WTC11 (cell line): ENCODE results near the gene SELL. TPM values are rescaled to one million over a fixed set of nuclear protein-coding genes. Genes with fewer than 3 reads are reported as not detected.
"Not testable (repeated sequence)": the region's sequence is repeated elsewhere in the genome, so short reads cannot be mapped to it uniquely, and the experiment has no call there.

Experiments
- ATAC-seq: fragments of 200-7000 bp; cut with Tn5 transposase; 2 replicates; pipeline ENCODE4 v1.10.0; 2021; ENCODE audit warnings: mild to moderate bottlenecking, moderate library complexity
- CTCF ChIA-PET: fragments of 300-600 bp; sonication (Branson Sonifier 250); formaldehyde crosslinking; loops from one replicate; lab custom pipeline; 2021; ENCODE audit warnings: antibody characterized with exemption; lab: Charles Lee
- POLR2A ChIA-PET: fragments of 350-600 bp; sonication (Branson Sonifier 250); formaldehyde crosslinking; loops from one replicate; lab custom pipeline; 2021; ENCODE audit warnings: antibody characterized with exemption; lab: Charles Lee
- DNase-seq: peaks from one replicate; pipeline ENCODE4 v3.0.0; 2021; ENCODE audit warnings: low spot score
- H3K27ac Mint-ChIP-seq: 2 replicates; pipeline ENCODE4 v1.8.0; 2021; ENCODE audit warnings: mixed read lengths
- H3K27me3 Mint-ChIP-seq: 2 replicates; pipeline ENCODE4 v1.8.0; 2021; ENCODE audit warnings: low read depth, mild to moderate bottlenecking, moderate library complexity, mixed read lengths
- H3K36me3 Mint-ChIP-seq: 2 replicates; pipeline ENCODE4 v1.8.0; 2021; ENCODE audit warnings: mixed read lengths
- H3K4me1 Mint-ChIP-seq: 2 replicates; pipeline ENCODE4 v1.8.0; 2022; ENCODE audit warnings: mixed read lengths
- H3K4me3 Mint-ChIP-seq: 2 replicates; pipeline ENCODE4 v1.8.0; 2021; ENCODE audit warnings: mild to moderate bottlenecking, moderate library complexity, mixed read lengths
- H3K9me3 Mint-ChIP-seq: 2 replicates; pipeline ENCODE4 v1.8.0; 2021; ENCODE audit warnings: mixed read lengths
- FOXP1 ChIP-seq: sonication (generic); formaldehyde crosslinking; IDR thresholded peaks from 2 replicates; pipeline ENCODE4 v1.8.0; 2022; ENCODE audit warnings: missing genetic modification reagents, mild to moderate bottlenecking, moderate library complexity, borderline replicate concordance
- NFYB ChIP-seq: sonication (generic); formaldehyde crosslinking; conservative IDR thresholded peaks from 2 replicates; pipeline ENCODE4 v1.8.0; 2022; ENCODE audit warnings: low read depth, missing genetic modification reagents
- RELA ChIP-seq: sonication (generic); formaldehyde crosslinking; IDR thresholded peaks from 2 replicates; pipeline ENCODE4 v1.8.1; 2022; ENCODE audit warnings: missing genetic modification reagents, mild to moderate bottlenecking, borderline replicate concordance
- total RNA-seq: library from RNA; stranded (reverse); gene quantifications from 3 replicates; pipeline ENCODE4 v1.2.3, GENCODE V29; 2021
- TF ChIP-seq, protein P1 (sequence below): sonication (generic); formaldehyde crosslinking; IDR thresholded peaks from 2 replicates; pipeline ENCODE4 v1.8.0; 2022; ENCODE audit warnings: mild to moderate bottlenecking, missing genetic modification reagents

SELL gene
- total RNA-seq, 1 experiment from 2014 or later, result 0.26 TPM

- TF ChIP-seq NFYB, result no peak
These were observed 35.4 kb downstream of the SELL start (continued) for GRCh38 chr1:169676001-169676400.

- ChIA-PET CTCF (no interaction called here), POLR2A (no interaction called here)
- Mint-ChIP-seq H3K9me3 (peaks cover 23% of the 10 kb centered on the region), H3K4me1 (peaks cover 4% of the 10 kb centered on the region; the same call in 1 of the 2 replicates), H3K4me3 (no peak overlapping the region), H3K36me3 (no peaks in the 10 kb centered on the region), H3K27ac (no peak overlapping the region), H3K27me3 (peaks cover 52% of the 10 kb centered on the region)
- TF ChIP-seq, protein P1, sequence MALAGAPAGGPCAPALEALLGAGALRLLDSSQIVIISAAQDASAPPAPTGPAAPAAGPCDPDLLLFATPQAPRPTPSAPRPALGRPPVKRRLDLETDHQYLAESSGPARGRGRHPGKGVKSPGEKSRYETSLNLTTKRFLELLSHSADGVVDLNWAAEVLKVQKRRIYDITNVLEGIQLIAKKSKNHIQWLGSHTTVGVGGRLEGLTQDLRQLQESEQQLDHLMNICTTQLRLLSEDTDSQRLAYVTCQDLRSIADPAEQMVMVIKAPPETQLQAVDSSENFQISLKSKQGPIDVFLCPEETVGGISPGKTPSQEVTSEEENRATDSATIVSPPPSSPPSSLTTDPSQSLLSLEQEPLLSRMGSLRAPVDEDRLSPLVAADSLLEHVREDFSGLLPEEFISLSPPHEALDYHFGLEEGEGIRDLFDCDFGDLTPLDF (CRISPR knock-in tag), result no peak
- TF ChIP-seq RELA (CRISPR knock-in tag) (no peak), FOXP1 (CRISPR knock-in tag) (no peak)
- DNase-seq, result no peak
- ATAC-seq, result no peak
These were observed 40.6 kb downstream of the SELL start for GRCh38 chr1:169670836-169671235.

GRCh38 chr1:169670244-169670643, 41.2 kb downstream of the SELL start:
- ATAC-seq, DNase-seq, POLR2A ChIA-PET, H3K4me1 Mint-ChIP-seq, H3K27ac Mint-ChIP-seq, H3K4me3 Mint-ChIP-seq, CTCF ChIA-PET, H3K36me3 Mint-ChIP-seq: not testable (repeated sequence)
- peaks cover 23% of the 10 kb centered on the region for H3K9me3 Mint-ChIP-seq
- peaks cover 47% of the 10 kb centered on the region for H3K27me3 Mint-ChIP-seq

DNA sequence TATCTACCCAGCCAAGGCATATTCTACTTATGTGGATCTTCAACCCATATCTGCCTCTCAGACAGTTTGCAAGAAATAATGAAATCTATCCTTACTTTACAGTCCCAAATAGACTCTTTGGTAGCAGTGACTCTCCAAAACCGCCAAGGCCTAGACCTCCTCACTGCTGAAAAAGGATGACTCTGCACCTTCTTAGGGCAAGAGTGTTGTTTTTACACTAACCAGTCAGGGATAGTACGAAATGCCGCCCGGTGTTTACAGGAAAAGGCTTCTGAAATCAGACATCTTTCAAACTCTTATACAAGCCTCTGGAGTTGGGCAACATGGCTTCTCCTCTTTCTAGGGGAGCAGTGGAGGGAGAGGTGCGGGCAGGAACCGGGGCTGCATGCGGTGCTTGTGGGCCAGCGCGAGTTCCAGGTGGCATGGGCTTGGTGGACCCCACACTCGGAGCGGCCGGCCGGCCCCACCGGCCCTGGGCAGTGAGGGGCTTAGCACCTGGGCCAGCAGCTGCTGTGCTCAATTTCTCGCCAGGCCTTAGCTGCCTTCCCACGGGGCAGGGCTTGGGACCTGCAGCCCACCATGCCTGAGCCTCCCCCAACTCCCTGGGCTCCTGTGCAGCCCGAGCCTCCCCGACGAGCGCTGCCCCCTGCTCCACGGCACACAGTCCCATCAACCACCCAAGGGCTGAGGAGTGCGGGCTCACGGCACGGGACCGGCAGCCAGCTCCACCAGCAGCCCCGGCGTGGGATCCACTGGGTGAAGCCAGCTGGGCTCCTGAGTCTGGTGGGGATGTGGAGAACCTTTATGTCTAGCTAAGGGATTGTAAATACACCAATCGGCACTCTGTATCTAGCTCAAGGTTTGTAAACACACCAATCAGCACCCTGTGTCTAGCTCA, 43.5 kb downstream of the SELL start:
- POLR2A ChIA-PET, CTCF ChIA-PET, H3K4me3 Mint-ChIP-seq, H3K27ac Mint-ChIP-seq, DNase-seq, ATAC-seq, H3K36me3 Mint-ChIP-seq: not testable (repeated sequence)
- Mint-ChIP-seq H3K4me1 (peaks cover 12% of the 10 kb centered on the region), H3K9me3 (peaks cover 18% of the 10 kb centered on the region), H3K27me3 (peaks cover 49% of the 10 kb centered on the region)

DNA sequence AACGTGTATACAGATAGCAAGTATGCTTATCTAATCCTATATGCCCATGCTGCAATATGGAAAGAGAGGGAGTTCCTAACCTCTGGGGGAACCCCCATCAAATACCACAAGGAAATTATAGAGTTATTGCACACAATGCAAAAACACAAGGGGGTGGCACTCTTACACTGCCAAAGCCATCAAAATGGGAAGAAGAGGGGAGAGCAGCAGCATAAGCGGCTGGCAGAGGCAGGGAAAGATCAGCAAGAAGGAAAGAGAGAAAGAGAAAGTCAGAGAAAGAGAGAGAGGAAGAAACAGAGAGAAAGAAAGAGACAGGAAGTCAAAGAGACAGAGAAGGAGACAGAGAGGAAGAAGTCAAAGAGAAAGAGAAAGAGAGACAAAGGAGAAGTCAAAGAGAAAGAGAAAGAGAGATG, 44.2 kb downstream of the SELL start:
- ATAC-seq, H3K27ac Mint-ChIP-seq, POLR2A ChIA-PET, H3K36me3 Mint-ChIP-seq, H3K4me3 Mint-ChIP-seq, DNase-seq, CTCF ChIA-PET: not testable (repeated sequence)
- Mint-ChIP-seq H3K4me1 (peaks cover 17% of the 10 kb centered on the region), H3K27me3 (peaks cover 48% of the 10 kb centered on the region), H3K9me3 (peaks cover 14% of the 10 kb centered on the region; the same call in 1 of the 2 replicates)

GRCh38 chr1:169662680-169663079, 48.7 kb downstream of the SELL start:
- ATAC-seq, H3K36me3 Mint-ChIP-seq, POLR2A ChIA-PET: not testable (repeated sequence)

GRCh38 chr1:169661066-169661465, 50.4 kb downstream of the SELL start:
- H3K9me3 Mint-ChIP-seq, H3K36me3 Mint-ChIP-seq, H3K4me3 Mint-ChIP-seq, POLR2A ChIA-PET, ATAC-seq, H3K27ac Mint-ChIP-seq, DNase-seq, CTCF ChIA-PET: not testable (repeated sequence)
- peaks cover 24% of the 10 kb centered on the region for H3K4me1 Mint-ChIP-seq
- H3K27me3 Mint-ChIP-seq, result peaks cover 60% of the 10 kb centered on the region

More at GRCh38 chr1:169662680-169663079, 48.7 kb downstream of the SELL start:
- H3K27ac Mint-ChIP-seq, H3K9me3 Mint-ChIP-seq, H3K4me3 Mint-ChIP-seq, CTCF ChIA-PET: not testable (repeated sequence)
- H3K4me1 Mint-ChIP-seq, result peaks cover 17% of the 10 kb centered on the region
- peak; percentile 19 for DNase-seq
- peaks cover 52% of the 10 kb centered on the region for H3K27me3 Mint-ChIP-seq

- H3K4me3 Mint-ChIP-seq, H3K27ac Mint-ChIP-seq: not testable (repeated sequence)
- CTCF ChIA-PET, result interaction anchor here (1.9 kb wide), 1 partner anchor 53 kb away, joined by 4 read pairs; no protein-coding TSS in a partner anchor
These were observed 52.6 kb downstream of the SELL start for GRCh38 chr1:169658777-169659176.

More at GRCh38 chr1:169658777-169659176, 52.6 kb downstream of the SELL start:
- H3K9me3 Mint-ChIP-seq, DNase-seq, ATAC-seq, POLR2A ChIA-PET, H3K36me3 Mint-ChIP-seq: not testable (repeated sequence)
- peaks cover 24% of the 10 kb centered on the region for H3K4me1 Mint-ChIP-seq
- H3K27me3 Mint-ChIP-seq, result peaks cover 48% of the 10 kb centered on the region
